Nephron (organoid): ENCODE measurements around the gene KCNQ1.
A peak's percentile ranks its signal among the peaks of the same experiment; 100 is the strongest.

ENCODE experiments used
- H3K27ac Mint-ChIP-seq, 3 experiments: 2 replicates each; pipeline ENCODE4 v1.8.0; 2020; ENCODE audit warnings: mixed read lengths in 3 of 3, mild to moderate bottlenecking in 2 of 3, moderate library complexity in 1 of 3
- H3K27me3 Mint-ChIP-seq: 2 replicates; pipeline ENCODE4 v1.8.0; 2021; ENCODE audit warnings: low read depth, mild to moderate bottlenecking, moderate library complexity, mixed read lengths
- H3K36me3 Mint-ChIP-seq: 2 replicates; pipeline ENCODE4 v1.8.0; 2020; ENCODE audit warnings: low read depth, mixed read lengths
- H3K4me1 Mint-ChIP-seq: 2 replicates; pipeline ENCODE4 v1.8.0; 2020; ENCODE audit warnings: mixed read lengths
- H3K4me3 Mint-ChIP-seq, 3 experiments: 2 replicates each; pipeline ENCODE4 v1.8.0; 2020; ENCODE audit warnings: mild to moderate bottlenecking in 3 of 3, mixed read lengths in 3 of 3, moderate library complexity in 2 of 3
- H3K9me3 Mint-ChIP-seq: 2 replicates; pipeline ENCODE4 v1.8.0; 2020; ENCODE audit warnings: mixed read lengths
- TF ChIP-seq, protein P1 (sequence below), 3 experiments: fragments of 200-600 bp; sonication (generic); IDR thresholded peaks; one replicate each; pipeline ENCODE4 v1.5.0; 2021; ENCODE audit warnings: antibody characterized with exemption in 3 of 3; ENCODE audit not compliant: unreplicated experiment in 3 of 3

The KCNQ1 gene

DNA sequence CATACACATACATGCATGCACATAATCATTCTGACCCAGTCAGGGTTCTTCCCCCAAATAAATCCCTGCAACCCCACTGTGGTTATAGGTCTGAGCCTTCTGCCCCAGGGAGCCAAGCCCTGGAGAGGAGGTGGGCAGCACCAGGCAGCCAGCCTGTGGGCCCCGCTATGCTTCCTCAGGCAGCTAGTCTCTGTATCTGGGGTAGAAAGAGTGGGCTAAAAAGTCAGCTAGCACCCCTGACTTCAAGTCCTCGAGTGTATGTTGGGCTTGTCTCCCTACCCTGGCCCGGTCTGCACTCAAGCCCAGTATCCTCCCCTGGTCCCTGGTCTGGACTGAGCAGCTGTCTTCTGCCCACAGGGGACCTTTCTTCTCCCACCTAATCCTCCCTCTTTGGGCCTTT is 226.9 kb downstream of the KCNQ1 start:
- Mint-ChIP-seq H3K36me3 (peaks cover 48% of the 10 kb centered on the region), H3K27me3 (no peaks in the 10 kb centered on the region), H3K4me3 (no peak overlapping the region), H3K9me3 (peaks cover 7% of the 10 kb centered on the region), H3K27ac (peak overlapping the region in 1 of 3 experiments; percentile 15), H3K4me1 (peaks cover 65% of the 10 kb centered on the region)
- TF ChIP-seq, protein P1, sequence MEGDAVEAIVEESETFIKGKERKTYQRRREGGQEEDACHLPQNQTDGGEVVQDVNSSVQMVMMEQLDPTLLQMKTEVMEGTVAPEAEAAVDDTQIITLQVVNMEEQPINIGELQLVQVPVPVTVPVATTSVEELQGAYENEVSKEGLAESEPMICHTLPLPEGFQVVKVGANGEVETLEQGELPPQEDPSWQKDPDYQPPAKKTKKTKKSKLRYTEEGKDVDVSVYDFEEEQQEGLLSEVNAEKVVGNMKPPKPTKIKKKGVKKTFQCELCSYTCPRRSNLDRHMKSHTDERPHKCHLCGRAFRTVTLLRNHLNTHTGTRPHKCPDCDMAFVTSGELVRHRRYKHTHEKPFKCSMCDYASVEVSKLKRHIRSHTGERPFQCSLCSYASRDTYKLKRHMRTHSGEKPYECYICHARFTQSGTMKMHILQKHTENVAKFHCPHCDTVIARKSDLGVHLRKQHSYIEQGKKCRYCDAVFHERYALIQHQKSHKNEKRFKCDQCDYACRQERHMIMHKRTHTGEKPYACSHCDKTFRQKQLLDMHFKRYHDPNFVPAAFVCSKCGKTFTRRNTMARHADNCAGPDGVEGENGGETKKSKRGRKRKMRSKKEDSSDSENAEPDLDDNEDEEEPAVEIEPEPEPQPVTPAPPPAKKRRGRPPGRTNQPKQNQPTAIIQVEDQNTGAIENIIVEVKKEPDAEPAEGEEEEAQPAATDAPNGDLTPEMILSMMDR (IDR thresholded peaks at IDR 0.05; ENCODE audit: unreplicated experiment in 3 of 3) = no peak

- Mint-ChIP-seq H3K4me3 (no peak overlapping the region), H3K4me1 (peaks cover 74% of the 10 kb centered on the region)
These were observed 227.9 kb downstream of the KCNQ1 start for GRCh38 chr11:2672553-2673249.

GRCh38 chr11:2673250-2673610 is 228.4 kb downstream of the KCNQ1 start:
- H3K4me3 Mint-ChIP-seq = no peak overlapping the region
- H3K27me3 Mint-ChIP-seq = no peaks in the 10 kb centered on the region
- TF ChIP-seq, protein P1 (IDR thresholded peaks at IDR 0.05; ENCODE audit: unreplicated experiment in 3 of 3) = no peak
- H3K36me3 Mint-ChIP-seq = peaks cover 41% of the 10 kb centered on the region
- H3K4me1 Mint-ChIP-seq = peaks cover 79% of the 10 kb centered on the region
- peak overlapping the region in 1 of 3 experiments; percentile 87 for H3K27ac Mint-ChIP-seq
- peaks cover 7% of the 10 kb centered on the region for H3K9me3 Mint-ChIP-seq

More at GRCh38 chr11:2672553-2673249, 227.9 kb downstream of the KCNQ1 start:
- Mint-ChIP-seq H3K36me3 (peaks cover 46% of the 10 kb centered on the region), H3K9me3 (peaks cover 7% of the 10 kb centered on the region), H3K27ac (no peak overlapping the region), H3K27me3 (no peaks in the 10 kb centered on the region)
- TF ChIP-seq, protein P1 (IDR thresholded peaks at IDR 0.05; ENCODE audit: unreplicated experiment in 3 of 3) = no peak

GRCh38 chr11:2673871-2674471 is 229.2 kb downstream of the KCNQ1 start:
- Mint-ChIP-seq H3K4me3 (no peak overlapping the region), H3K36me3 (peaks cover 34% of the 10 kb centered on the region), H3K9me3 (peaks cover under 1% of the 10 kb centered on the region), H3K27me3 (no peaks in the 10 kb centered on the region), H3K27ac (peak overlapping the region in 2 of 3 experiments; percentile 55 to 87), H3K4me1 (peaks cover 79% of the 10 kb centered on the region)
- TF ChIP-seq, protein P1 (IDR thresholded peaks at IDR 0.05; ENCODE audit: unreplicated experiment in 3 of 3) = no peak

GRCh38 chr11:2674658-2675131 is 229.9 kb downstream of the KCNQ1 start:
- Mint-ChIP-seq H3K27ac (peak overlapping the region; percentile 27 to 87 (median 51)), H3K9me3 (no peaks in the 10 kb centered on the region), H3K4me3 (no peak overlapping the region), H3K4me1 (peaks cover 74% of the 10 kb centered on the region), H3K36me3 (peaks cover 26% of the 10 kb centered on the region), H3K27me3 (no peaks in the 10 kb centered on the region)
- TF ChIP-seq, protein P1 (IDR thresholded peaks at IDR 0.05; ENCODE audit: unreplicated experiment in 3 of 3) = no peak
